ENCODE results near the gene CHMP4A.
"Not testable (repeated sequence)": the region's sequence is repeated elsewhere in the genome, so short reads cannot be mapped to it uniquely, and the experiment has no call there.

Gene CHMP4A

DNA sequence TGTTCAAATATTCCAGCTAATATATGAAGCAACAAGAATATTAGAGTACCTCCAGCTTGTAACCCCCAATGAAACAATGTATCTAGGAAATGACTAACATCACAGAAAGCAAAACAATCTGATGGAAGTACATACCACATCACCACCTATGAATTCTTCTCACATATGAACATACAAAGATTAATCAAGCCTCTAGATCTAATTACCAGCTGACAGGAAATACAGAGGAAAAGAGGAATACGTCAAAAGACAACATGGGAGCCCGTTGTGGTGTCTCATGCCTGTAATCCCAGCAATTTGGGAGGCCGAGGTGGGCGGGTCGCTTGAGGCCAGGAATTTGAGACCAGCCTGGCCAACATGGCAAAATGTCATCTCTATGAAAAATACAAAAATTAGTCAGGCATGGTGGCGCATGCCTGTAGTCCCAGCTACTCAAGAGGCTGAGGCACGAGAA, 11.4 kb upstream of the CHMP4A start:
- DNase-seq (ENCODE audit: low spot score) = no peak

DNA sequence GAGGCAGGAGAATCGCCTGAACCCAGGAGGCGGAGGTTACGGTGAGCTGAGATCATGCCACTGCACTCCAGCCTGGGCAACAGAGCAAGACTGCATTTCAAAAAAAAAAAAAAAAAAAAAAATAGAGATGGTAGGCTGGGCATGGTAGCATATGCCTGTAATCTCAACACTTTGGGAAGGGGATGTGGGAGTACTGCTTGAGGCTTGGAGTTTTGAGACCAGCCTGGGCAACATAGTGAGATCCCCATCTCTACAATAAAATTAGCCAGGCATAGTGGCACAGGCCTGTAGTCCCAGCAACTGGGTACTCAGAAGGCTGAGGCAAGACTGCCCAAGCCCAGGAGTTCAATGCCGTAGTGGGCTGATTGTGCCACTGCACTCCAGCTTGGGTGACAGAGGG, 9.7 kb upstream of the CHMP4A start:
- not testable (repeated sequence) for DNase-seq (ENCODE audit: low spot score)

DNA sequence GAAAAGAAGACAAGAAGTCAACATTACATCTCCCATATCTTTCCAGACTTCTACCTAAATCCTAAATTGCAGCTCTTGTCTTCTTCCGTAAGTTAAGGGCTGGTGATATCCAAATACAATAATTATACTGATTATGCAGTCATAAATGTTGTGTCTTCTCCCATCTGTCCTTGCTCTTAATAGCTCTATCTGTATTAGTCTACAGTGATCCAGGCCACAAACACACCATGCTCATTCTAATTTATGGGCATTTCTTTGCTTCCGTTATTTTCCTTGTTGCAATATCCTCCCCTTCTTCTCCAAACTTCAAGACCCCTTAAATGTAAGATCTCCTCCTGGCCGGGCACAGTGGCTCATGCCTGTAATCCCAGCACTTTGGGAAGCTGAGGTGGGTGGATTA, 6.2 kb upstream of the CHMP4A start:
- no peak for DNase-seq (ENCODE audit: low spot score)

DNA sequence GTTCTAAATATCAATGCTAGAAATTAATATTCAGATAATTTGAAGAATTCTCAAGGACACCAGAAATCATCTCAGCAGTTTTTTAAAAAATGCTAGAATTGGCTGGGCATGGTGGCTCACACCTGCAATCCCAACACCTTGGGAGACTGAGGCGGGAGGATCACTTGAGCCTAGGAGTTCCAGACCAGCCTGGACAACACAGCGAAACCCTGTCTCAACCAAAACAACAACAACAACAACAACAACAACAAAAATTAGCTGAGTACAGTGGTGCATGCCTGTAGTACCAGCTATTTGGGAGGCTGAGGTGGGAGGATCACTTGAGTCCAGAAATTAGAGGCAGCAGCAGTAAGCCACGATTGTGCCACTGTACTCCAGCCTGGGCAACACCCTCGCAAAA, 5.8 kb upstream of the CHMP4A start:
- no peak for DNase-seq (ENCODE audit: low spot score)

DNA sequence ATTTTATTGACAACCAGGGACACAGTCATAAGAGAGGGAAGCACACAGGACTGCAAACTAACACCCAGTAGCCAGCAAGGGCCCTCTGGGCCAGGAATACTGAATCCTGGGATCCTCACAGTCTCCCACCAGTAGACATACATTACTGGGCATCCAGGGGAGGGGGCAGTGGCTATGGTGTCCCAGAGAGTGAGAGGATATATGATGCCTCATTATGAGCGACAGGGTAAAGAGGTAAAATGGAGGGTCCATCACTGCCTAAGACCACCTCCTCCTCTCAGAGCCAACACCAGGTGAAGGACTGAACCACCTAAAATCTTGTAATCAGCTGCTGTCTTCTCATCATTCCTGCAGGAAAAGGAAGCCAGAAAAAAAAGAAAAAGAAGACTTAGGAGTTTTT, 3.6 kb upstream of the CHMP4A start:
- not testable (repeated sequence) for DNase-seq (ENCODE audit: low spot score)

DNA sequence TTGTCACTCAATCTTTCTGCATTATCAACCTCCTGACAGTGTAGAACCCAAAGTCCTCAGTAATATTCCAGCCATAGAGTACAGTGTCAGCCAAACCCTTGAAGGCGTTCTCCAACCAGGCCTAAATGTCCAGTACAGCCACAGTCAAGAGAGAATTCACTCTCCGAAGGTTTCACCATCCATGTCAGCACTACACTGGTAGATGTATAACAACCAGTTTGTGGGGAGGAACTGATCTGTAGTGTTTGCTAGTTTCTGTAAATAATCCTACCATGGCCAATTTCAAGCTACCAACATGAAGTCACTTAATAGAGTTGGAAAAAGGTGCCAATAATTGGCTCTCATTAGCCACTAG, 3.0 kb upstream of the CHMP4A start:
- no peak for DNase-seq (ENCODE audit: low spot score)

DNA sequence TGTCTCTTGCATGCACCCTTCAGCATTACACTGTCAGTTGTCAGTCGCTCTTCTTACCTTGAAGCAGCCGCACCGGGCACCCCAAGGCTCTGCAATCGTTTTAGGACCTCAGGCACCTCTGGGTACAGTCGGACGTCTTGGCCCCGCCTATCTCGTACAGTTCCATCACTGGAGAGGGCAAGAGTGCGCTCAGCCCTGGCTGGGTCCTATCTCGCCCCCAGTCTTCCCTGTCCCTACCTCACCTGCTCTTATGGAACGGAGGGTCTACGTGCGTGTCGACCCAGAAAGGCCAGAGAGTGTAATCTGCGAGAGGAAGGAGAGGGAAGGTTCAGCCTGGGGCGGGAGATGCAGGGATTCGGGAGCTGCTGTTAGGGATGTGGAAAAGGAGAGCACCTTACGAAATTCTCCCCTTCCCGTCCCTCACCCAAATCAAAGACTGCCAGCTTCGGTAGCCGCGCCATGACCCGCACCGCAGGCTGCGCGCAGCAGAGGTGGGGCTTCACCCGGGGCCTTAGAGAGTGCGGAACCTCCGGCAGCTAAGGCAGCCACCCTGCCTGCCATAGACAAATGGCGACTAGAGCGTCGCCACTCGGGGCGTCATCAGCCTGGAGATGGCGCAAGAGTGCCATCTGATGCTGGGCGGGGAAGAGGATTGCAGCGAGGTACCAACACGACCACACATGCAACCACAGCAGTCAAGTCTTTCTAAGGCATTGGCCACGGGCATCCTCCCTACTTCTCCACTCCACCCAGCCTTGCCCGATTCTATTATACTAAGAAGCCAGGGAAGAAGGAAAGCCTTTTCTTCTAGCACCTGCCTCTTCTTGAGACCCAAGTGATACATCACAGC, 2.4 kb upstream of the CHMP4A start, which contains the start of gene MDP1:
Gene MDP1, minus strand, starts transcription at position 572 of the 850 bp plus-strand sequence. Its CDS starts 111 bp downstream, at position 461.
- peak; percentile 92 for DNase-seq (ENCODE audit: low spot score)

DNA sequence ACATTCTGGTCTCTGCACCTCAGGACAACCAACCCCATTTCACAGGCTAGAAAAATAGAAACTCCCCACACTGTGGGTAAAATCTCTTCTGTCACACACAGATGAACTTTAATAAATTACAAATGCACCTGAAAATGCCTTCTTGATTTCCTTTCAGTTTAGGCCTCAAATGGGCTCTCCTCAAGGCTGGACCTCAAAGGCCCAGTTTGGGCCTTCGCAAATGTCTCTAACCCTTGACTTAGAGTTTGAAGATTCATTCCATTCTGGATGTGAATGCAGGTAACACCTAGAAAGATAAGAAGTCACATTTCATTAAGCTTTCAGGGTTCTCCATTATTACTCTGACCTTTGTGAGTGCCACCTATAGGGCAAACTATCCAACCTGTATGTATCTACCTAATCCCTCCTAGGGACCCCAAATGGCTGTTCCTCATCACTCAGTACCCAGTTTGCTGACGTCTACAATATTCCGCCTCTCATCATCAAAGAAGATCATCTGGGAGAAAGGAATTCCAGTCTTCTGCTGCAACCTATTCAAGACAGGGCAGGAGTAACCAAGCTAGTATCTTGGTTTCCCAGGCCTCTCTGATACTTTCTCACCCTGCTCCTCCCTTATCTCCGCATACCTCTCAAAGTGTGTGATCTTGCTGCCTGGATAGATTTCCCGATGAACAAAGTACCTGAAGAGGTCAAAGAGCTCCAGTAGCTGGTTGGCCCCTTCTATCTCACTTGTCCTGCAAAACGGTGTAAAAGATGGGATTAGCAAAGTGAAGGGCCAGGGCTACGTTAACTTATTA, 776 bp upstream of the CHMP4A start:
- no peak for DNase-seq (ENCODE audit: low spot score)

DNA sequence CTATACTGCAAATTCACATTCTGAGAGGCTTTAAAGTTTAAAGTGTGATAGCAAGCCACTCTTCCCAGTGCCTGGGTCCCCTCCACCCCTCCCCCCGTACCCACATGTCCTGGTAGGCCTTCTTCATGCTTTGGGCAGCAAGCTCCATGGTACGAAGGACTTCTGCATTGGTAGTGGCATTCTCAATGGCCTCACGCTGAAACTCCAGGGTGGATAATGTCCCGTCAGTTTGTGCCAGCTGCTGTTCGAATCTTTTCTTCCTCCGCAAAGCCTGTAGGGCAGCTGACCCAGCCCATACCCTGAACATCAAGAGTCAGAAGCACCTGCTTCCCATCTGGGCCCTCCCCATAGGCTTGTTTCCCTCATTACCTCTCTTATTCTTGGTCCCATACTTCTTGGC, 2.0 kb downstream of the CHMP4A start:
- no peak for DNase-seq (ENCODE audit: low spot score)

DNA sequence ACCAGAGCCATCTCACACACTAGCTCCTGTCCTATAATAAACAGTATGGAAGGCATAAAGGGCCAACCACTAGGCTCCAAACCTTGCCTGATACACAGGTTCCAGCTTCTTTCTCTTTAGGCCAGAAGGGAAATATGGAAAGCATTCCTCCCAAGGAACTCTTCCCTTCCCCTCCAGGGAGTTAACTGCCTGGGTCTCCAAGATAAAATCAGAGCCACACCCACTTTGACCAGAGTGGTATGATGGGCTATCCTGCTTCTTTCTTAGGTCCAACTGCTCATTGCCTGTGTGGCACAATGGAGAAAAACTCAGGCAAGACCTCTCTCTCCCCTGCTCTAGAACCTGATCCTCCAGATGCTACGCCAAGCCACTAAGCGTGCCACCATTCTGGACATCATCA, 5.7 kb downstream of the CHMP4A start:
- DNase-seq (ENCODE audit: low spot score) = no peak

DNA sequence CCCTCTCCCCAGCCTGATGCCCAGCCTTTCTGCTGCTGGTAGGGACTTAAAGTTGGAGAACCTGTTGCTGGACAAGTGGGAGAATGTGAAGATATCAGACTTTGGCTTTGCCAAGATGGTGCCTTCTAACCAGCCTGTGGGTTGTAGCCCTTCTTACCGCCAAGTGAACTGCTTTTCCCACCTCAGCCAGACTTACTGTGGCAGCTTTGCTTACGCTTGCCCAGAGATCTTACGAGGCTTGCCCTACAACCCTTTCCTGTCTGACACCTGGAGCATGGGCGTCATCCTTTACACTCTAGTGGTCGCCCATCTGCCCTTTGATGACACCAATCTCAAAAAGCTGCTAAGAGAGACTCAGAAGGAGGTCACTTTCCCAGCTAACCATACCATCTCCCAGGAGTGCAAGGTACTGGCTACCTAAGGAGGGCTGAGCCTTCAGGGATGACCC, 6.2 kb downstream of the CHMP4A start:
- DNase-seq (ENCODE audit: low spot score) = no peak

DNA sequence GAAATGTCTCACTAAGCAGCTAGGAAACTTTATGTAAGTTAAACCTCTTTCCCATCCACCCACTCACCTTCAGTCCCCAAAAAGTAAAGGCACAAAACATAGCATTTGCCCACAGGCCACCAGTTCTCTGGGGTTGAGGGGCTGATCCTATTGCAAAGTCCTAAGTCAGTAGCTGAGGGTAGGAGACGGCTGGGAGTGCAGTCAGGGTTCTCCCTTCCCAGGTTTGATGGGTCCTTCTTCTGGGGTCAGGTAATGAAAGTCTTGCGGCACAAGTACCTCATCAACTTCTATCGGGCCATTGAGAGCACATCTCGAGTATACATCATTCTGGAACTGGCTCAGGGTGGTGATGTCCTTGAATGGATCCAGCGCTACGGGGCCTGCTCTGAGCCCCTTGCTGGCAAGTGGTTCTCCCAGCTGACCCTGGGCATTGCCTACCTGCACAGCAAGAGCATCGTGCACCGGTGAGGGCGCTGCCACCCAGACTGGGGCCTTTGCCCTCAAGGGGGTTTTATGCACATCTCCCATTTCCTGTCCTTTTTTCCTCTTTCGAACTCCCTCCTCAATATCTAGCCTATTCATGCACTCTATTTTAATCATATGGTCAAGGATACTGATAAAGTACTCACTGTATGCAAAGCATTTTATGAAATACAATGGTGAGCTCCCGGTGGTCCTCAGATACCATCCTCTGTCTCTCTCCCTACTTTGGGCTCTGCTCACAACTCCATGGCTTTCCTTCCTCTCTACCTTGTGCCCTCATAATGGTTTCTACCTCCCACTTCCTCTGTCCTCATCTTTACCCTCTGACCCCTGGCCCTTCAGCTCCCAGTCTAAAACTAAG, 6.8 kb downstream of the CHMP4A start:
- no peak for DNase-seq (ENCODE audit: low spot score)

DNA sequence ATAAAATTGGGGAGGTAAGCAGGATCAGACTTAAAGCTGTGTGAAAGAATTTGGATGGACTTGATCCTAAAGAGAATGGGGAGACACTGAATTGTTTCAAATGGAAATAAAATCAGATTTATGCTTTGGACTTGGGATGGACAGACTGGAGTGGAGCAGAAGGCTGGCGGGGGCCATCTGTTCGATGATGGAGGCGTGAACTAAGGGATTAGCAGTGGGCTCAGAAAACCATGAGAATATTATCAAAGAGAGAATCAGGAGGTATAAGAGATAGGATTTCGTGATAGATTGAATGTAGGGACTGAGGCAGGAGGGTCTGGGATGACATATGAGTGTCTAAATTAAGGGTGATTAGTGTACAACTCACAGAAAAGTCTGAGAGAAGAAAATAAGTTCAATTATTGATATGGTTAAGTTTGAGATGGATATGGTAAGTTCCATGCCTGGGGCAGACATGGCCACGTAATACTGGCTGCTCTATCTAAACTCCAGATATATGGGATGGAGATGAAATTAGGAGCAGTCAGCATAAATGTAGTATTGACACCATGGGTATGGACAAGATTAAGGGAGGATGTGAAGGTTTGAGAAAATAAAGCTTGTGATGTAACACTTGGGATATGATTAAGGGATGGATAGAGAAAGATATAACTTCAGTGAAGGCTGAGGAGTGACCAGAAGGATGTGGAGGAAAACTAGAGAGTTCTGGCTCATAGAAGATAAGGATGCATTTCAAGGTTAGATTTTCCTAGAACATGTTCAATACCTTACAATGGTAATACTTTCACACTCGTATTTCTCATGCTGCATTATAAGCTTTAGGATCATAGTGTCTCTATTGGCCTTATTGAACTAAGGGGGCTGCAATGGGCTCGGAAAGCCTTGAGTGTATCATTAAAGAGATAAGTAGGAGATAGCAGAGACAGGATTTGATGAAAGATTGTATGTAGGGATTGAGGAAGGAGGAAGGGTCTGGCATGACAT, 8.8 kb downstream of the CHMP4A start:
- DNase-seq (ENCODE audit: low spot score) = no peak

DNA sequence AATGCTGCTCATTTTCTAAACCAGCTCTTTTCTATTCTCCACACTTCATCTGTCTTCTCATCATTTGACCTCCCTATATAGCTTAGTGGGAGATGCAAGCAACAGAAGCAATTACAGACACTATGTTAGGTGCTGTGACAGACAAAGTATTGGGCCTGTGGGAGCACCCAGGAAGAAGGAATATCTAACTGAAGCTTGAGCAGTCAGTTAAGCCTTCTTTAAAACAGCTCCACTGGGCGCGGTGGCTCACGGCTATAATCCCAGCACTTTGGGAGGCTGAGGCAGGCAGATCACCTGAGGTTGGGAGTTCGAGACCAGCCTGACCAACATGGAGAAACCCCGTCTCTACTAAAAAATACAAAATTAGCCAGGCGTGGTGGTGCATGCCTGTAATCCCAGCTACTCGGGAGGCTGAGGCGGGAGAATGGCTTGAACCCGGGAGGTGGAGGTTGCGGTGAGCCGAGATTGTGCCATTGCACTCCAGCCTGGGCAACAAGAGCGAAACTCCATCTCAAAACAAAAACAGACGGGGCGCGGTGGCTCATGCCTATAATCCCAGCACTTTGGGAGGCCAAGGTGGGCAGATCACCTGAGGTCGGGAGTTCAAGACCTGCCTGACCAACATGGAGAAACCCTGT, 9.9 kb downstream of the CHMP4A start:
- not testable (repeated sequence) for DNase-seq (ENCODE audit: low spot score)

DNA sequence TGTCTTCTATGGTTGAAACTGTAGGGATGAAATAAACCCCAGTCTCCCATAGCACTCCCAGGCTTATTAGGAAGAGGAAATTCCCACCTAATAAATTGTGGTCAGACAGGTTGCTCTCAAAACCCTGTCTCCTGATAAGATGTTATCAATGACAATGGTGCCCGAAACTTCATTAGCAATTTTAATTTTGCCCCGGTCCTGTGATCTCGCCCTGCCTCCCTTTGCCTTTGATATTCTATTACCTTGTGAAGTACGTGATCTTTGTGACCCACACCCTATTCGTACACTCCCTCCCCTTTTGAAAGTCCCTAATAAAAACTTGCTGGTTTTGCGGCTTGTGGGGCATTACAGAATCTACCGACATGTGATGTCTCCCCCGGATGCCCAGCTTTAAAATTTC, 10.8 kb downstream of the CHMP4A start:
- DNase-seq (ENCODE audit: low spot score) = not testable (repeated sequence)

DNA sequence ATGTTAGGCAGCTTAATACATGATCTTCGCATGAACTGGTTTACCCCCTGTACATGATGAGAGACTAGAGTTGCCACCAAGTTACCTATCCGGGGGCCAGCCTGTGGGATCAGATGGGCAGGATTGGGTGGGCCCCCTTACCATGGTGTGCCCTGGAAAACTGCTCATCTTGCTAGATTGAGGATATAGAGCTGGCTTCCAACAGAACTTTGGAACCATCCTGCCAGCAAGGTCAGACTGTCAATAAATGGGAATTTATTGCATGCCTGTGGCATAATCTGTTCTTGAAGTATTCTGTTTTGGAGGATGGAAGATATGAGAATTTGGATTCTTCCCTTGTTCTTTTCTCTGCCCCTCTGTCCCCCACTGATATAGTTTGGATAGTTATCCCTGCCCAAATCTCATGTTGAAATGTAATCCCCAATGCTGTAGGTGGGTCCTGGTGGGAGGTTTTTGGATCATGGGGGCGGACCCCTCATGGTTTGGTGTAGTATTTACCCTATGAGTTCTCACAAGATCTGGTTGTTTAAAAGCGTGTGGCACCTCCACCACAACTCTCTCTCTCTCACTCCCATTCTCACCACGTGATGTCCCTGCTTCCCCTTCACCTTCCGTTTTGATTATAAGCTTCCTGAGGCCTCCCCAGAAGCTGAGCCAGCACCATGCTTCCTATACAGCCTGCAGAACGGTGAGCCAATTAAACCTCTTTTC, 14.3 kb downstream of the CHMP4A start:
- DNase-seq (ENCODE audit: low spot score) = no peak

DNA sequence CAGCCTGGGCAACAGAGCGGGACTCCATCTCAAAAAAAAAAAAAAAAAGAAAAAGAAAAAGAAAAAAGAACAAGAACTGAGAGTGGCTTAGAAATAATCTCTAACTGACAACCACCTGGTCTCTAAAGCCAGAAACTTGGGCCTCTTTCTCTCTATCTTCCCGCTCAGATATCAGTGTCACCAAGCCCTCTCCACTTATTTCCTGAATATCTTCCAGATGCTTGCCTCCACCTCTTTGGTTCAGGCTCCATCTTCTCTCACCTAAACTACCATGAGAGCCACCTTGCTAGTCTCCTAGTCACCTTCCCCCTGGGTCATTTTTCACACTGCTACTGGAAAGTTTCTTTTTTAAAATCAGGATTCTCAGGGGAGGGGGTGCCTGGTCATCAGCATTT, 16.2 kb downstream of the CHMP4A start:
- DNase-seq (ENCODE audit: low spot score) = no peak

DNA sequence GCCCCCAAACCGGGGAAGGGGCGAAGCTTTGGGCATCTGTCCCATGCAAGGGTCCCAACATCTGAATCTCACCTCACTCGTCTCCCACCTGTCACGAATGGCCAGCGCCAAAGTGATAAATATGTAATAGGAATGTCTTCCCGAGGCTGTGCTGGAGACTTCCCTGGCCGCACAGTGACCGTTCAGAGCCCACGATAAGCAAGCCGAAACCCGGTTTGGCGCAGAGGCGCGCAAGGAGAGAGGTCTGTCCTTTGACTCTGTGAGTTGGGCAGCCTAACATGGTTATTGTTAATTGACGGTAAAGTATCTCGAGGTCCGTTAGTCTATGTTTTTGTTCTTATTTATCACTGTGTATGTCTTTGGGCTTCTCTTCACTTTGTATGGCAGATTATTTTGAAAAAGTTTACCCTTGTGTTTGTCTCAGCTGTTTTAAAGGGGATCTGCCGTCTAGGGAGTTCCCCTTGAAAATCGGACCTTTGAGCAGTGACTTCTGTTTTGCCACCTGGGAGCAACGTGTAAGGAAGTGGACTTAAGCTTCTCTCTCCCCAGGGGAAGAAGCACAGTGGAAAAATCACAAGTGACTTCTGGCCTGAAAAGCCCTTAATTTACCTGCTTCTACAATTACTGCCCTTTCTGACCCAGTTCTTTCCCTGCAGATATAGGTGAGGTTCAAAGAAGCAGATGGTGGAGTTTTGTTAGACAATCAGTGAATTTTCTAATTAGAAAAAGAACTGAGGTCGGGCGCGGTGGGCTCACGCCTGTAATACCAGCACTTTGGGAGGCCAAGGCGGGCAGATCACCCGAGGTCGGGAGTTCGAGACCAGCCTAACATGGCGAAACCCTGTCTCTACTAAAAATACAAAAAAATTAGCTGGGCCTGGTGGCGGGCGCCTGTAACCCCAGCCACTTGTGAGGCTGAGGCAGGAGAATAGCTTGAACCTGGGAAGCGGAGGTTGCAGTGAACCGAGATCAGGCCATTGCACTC, 16.9 kb downstream of the CHMP4A start:
- DNase-seq (ENCODE audit: low spot score) = no peak

All from pons (tissue), 1 donor.